ENCODE data around the gene PRMT2. TPM values are rescaled to one million over a fixed set of nuclear protein-coding genes. Genes with fewer than 3 reads are reported as not detected.

The PRMT2 gene
- total RNA-seq, 1 experiment from 2014 or later = 62.0 TPM

DNA sequence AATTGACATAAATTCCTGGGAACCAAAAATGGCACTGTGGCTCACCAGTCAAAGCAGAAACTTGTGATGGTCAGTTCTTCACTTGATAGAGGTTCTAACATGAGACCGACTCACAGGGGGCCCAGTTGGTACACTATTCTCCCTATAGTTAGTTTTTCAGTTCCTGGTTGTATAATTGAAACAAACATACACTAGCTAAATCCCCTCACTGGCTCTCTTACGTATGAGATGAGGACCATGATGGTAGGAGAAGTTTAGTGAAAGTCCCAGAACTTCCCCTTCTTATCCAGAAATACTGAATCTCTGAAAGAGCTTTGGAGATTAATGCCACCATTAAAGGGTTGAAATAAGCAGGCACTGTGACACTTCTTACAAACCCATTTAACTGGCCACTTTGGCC lies 27.8 kb upstream of the PRMT2 start:
- Histone ChIP-seq H3K4me1 (no peaks in the 10 kb centered on the region), H3K27me3 (0 out of 2 replicates have a peak, but pooled peaks cover 3% of the 10 kb centered on the region), H3K36me3 (no peaks in the 10 kb centered on the region), H3K27ac (no peak overlapping the region), H3K9me3 (replicated peaks) (no peaks in the 10 kb centered on the region), H3K4me3 (no peak overlapping the region)
- DNase-seq = no peak

DNA sequence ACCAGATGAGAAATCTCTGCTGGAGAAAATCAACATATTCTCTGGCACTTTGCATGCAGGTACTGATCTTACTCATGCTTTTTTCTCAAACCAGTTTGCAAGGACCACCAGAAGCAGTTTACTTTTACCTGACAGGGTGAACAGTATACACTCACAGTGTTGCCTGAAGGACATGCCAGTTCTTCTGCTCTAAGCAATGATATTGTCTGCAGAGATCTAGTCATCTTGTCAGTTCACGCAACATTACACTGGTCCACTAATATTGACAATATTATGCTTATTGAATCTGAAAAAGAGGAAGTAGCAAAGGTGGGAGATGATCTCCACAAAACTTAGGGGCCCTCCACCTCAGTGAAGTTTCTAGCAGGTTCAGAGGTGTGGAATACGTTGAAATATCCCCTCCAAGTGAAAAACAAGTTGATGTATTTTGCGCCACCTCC lies 26.8 kb upstream of the PRMT2 start:
- Histone ChIP-seq H3K27me3 (0 out of 2 replicates have a peak, but pooled peaks cover 2% of the 10 kb centered on the region), H3K4me1 (no peaks in the 10 kb centered on the region), H3K9me3 (replicated peaks) (no peaks in the 10 kb centered on the region), H3K27ac (no peak overlapping the region), H3K36me3 (no peaks in the 10 kb centered on the region), H3K4me3 (no peak overlapping the region)
- DNase-seq = no peak

DNA sequence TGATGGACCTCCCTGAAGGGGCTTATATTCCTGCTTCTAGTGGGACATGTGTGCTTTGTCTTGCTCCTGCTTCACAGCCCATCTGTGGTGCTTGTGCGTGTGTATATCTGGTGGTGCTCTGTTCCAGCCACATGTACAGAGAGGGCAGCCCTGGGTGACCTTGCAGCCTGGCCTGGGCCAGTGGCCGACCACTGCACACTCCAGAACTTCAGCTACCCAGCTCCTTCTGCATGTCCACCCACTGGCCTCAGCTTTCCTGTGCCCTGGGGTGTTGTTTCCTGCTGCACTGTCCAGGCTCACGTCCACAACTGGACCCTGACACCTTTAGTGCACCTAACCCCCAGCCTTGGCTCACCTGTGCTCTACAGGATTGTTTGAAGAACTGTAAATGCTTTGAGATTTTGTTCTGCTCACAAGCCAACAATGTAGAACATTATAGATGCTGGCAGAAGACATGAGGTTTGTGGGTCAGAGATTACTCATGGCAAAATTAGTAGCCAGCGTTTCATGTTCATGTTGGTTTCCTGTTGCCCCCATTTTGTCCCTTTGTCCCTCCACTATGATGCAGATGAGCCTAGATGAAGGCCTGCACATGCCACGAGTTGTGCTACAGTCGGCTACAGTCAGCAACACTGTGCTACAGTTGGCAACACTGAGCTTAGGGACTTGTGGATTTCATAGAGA lies 25.3 kb upstream of the PRMT2 start:
- Histone ChIP-seq H3K4me1 (no peaks in the 10 kb centered on the region), H3K4me3 (no peak overlapping the region), H3K9me3 (replicated peaks) (no peaks in the 10 kb centered on the region), H3K27ac (no peak overlapping the region), H3K27me3 (no peaks in the 10 kb centered on the region), H3K36me3 (no peaks in the 10 kb centered on the region)
- DNase-seq = no peak

DNA sequence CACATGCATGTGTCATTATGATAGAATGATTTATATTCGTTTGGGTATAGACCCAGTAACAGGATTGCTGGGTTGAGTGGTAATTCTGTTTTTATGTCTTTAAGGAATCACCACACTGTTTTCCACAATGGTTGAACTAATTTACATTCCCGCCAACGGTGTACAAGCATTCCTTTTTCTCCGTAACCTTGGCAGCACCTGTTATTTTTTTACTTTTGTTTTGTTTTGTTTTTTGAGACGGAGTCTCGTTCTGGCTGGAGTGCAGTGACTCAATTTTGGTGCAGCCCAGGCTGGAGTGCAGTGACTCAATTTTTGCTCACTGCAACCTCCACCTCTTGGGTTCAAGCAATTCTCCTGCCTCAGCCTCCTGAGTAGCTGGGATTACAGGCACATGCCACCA lies 22.1 kb upstream of the PRMT2 start:
- no peaks in the 10 kb centered on the region for H3K4me1 ChIP-seq
- H3K27me3 ChIP-seq = no peaks in the 10 kb centered on the region
- H3K9me3 ChIP-seq (replicated peaks) = no peaks in the 10 kb centered on the region
- no peaks in the 10 kb centered on the region for H3K36me3 ChIP-seq
- no peak for DNase-seq
- no peak overlapping the region for H3K4me3 ChIP-seq
- H3K27ac ChIP-seq = no peak overlapping the region

DNA sequence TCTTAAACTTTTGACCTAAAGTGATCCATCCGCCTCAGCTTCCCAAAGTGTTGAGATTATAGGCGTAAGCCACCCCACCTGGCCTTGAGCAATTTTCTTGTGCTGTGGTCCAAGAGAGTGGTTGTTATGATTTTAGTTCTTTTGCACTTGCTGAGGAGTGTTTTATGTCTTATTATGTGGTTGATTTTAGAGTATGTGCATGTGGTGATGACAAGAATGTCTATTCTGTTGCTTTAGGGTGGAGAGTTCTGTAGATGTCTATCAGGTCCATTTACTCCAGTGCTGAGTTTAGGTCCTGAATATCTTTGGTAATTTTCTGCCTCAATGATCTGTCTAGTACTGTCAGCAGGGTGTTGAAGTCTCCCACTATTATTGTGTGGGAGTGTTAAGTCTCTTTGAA lies 19.4 kb upstream of the PRMT2 start:
- Histone ChIP-seq H3K9me3 (replicated peaks) (no peaks in the 10 kb centered on the region), H3K4me3 (no peak overlapping the region), H3K36me3 (no peaks in the 10 kb centered on the region), H3K27me3 (no peaks in the 10 kb centered on the region), H3K4me1 (no peaks in the 10 kb centered on the region), H3K27ac (no peak overlapping the region)
- DNase-seq = no peak

DNA sequence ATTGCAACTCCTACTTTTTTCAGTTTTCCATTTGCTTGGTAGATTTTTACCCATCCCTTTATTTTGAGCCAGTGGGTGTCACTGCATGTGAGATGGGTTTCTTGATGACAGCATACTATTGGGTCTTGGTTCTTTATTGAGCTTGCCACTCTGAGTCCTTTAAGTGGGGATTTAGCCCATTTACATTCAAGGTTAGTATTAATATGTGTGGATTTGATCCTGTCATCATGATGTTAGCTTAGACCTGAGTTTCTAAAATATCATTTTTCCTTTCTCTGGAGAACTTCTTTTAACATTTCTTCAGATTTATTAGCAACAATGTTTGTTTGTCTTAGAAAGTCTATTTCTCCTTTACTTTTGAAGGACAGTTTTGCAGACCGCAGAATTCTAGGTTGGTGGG lies 18.8 kb upstream of the PRMT2 start:
- H3K4me3 ChIP-seq = no peak overlapping the region
- no peak for DNase-seq
- H3K4me1 ChIP-seq = no peaks in the 10 kb centered on the region; the same call in 1 of the 2 replicates
- H3K27me3 ChIP-seq = no peaks in the 10 kb centered on the region
- H3K9me3 ChIP-seq (replicated peaks) = no peaks in the 10 kb centered on the region
- H3K27ac ChIP-seq = no peak overlapping the region
- H3K36me3 ChIP-seq = no peaks in the 10 kb centered on the region

DNA sequence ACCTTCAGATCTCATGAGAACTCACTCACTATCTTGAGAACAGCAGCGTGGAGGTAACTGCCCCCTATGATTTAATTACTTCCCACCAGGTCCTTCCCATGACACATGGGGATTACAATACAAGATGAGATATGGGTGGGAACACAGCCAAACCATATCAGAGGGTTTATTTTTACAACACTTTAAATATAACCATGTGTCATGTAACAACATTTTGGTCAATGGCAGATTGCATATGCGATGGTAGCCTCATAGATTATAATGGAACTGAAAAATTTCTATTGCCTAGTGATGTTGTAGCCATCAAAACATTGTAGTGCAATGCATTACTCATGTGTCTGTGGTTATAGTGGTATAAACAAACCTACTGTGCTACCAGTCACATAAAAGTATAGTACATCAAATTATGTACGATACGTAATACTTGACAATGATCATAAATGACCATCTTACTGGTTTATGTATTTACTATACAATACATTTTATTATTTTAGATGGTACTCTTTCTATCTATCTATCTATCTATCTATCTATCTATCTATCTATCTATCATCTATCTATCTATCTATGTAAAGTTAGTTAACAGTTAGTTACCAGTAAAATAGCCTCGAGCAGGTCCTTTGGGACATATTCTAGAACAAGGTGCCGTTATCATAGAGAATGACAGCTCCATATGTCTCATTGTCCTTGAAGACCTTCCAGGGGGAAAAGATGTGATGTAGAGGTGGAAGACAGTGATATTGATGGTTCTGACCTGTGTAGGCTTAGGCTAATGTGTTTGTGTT lies 18.0 kb upstream of the PRMT2 start:
- no peak overlapping the region for H3K4me3 ChIP-seq
- no peak for DNase-seq

DNA sequence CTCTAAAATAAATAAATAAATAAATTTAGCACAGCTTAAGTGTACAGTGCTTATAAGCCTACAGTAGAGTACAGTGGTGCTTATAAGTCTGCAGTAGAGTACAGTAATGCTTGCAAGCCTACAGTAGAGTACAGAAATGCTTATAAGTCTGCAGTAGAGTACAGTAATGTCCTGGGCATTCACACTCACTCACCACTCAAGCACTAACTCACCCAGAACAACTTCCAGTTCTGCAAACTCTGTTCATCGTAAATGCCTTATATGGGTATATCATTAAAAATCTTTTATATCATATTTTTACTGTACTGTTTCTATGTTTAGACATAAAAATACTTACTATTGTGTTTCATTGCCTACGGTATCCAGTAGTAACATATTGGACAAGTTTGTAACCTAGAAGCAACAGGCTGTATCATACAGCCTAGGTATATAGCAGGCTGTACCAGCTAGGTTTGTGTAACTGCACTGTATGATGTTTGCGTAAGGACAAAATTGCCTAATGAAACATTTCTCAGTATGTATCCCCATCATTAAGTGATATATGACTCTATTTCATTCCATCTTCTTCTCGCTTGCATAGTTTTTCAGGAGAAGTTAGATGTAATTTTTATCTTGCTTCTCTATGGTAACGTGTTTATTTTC lies 16.6 kb upstream of the PRMT2 start:
- H3K36me3 ChIP-seq = no peaks in the 10 kb centered on the region
- no peak for DNase-seq
- H3K27me3 ChIP-seq = no peaks in the 10 kb centered on the region
- H3K9me3 ChIP-seq (replicated peaks) = no peaks in the 10 kb centered on the region
- no peak overlapping the region for H3K27ac ChIP-seq
- peaks cover 4% of the 10 kb centered on the region; the same call in 1 of the 2 replicates for H3K4me1 ChIP-seq
- H3K4me3 ChIP-seq = no peak overlapping the region

More for the DNA sequence above, 18.0 kb upstream of the PRMT2 start:
- Histone ChIP-seq H3K27me3 (no peaks in the 10 kb centered on the region), H3K27ac (no peak overlapping the region), H3K4me1 (peaks cover 4% of the 10 kb centered on the region; the same call in 1 of the 2 replicates), H3K9me3 (replicated peaks) (no peaks in the 10 kb centered on the region), H3K36me3 (no peaks in the 10 kb centered on the region)

DNA sequence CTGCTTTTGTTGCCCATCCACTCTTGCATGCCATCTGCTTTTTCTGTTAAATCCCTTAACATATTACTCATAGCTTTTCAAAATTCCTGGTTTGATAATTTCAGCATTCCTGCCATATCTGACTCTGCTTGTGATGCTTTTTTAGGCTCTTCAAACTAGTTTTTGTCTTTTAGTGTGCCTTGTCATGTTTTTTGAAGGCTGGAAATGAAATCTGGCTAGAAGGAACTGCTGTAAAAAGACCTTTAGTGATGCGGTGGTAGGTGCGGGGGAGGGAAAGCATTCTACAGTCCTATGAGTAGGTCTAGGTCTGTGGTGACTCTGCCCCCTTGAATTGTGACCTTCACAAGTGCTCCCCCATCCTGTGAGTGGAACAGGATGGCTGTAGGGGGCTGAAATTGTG lies 15.6 kb upstream of the PRMT2 start:
- H3K9me3 ChIP-seq (replicated peaks) = no peaks in the 10 kb centered on the region
- no peaks in the 10 kb centered on the region for H3K36me3 ChIP-seq
- no peaks in the 10 kb centered on the region for H3K27me3 ChIP-seq
- H3K27ac ChIP-seq = no peak overlapping the region
- H3K4me3 ChIP-seq = no peak overlapping the region
- peaks cover 4% of the 10 kb centered on the region; the same call in 1 of the 2 replicates for H3K4me1 ChIP-seq
- no peak for DNase-seq

DNA sequence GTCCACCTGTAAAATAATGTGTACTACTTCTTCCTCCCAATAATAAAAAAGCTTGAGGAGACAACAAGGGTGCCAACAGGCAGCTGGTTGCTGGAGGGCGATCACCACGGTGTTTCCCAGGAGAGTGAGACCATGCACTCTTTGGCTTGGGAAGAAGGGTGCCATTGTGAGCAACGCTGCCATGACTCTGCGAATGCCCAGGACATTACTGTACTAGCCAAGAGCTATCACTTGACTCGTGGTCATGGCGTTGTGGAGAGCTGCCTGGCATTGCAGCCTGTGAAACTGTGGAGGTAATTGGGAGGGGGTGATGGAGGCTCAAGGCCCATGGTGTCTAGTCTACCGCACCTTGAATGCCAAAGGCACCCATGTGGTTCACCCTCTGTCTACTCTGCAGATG lies 14.6 kb upstream of the PRMT2 start:
- H3K36me3 ChIP-seq = no peaks in the 10 kb centered on the region
- no peaks in the 10 kb centered on the region; the same call in 1 of the 2 replicates for H3K9me3 ChIP-seq (replicated peaks)
- no peak for DNase-seq
- H3K4me1 ChIP-seq = peaks cover 4% of the 10 kb centered on the region; the same call in 1 of the 2 replicates
- no peak overlapping the region for H3K4me3 ChIP-seq
- no peak overlapping the region for H3K27ac ChIP-seq
- H3K27me3 ChIP-seq = no peaks in the 10 kb centered on the region

DNA sequence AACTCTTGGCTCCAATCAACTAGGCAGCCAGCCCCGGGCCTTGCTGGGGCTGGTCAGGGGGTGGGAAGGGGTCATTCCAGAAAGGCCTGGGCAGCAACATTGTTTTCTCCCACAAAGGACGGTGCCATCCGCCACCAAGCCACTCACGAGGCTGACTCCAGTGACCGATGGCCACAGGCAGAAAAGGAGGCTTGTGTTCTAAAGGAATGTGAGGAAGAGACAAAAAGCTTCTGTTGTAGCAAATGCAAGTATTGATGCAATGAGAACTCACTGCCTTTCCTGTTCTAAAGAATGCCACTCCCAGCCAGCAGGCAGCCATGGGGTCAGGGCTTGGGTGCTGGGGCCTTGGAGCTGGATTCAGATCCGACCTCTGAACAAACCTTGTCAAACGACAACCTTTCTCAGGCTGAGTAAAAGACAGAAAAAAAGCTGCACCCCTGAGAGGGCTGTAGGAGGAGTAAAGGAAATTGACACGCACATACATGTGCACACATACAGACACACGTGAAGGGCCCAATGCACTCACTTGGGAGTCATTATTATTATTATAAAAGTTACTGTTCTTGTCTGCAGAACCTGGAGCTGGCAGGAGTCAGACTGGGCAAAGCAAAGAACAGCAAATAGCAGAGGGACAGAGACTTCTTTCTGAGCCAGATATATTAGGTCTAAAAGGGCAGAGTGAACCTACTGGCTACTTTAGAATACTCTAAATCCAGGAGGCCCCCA lies 13.9 kb upstream of the PRMT2 start:
- Histone ChIP-seq H3K27me3 (no peaks in the 10 kb centered on the region), H3K27ac (no peak overlapping the region), H3K4me1 (peaks cover 4% of the 10 kb centered on the region; the same call in 1 of the 2 replicates), H3K9me3 (replicated peaks) (no peaks in the 10 kb centered on the region; the same call in 1 of the 2 replicates), H3K36me3 (no peaks in the 10 kb centered on the region), H3K4me3 (no peak overlapping the region)
- DNase-seq = no peak

DNA sequence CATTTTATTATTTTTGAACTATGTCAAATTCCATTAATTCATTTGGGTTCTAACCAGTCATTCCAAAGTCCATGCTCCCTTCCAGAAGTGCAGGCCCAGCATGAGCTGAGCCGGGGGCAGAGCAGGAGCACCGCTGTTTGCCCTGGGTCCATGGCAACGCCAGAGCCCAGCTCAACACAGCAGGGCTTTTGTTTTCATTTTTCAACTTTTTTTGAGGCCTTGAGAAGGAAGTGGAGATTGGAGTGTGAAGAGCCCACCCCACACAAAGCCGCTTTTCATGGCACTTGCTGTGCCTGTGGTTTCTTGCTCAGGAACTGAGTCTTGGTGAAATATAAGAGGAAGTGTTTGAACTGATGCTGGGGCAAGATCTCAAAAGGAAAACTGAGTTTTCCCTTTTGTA lies 13.2 kb upstream of the PRMT2 start:
- DNase-seq = peak; percentile 73 to 92
- Histone ChIP-seq H3K9me3 (replicated peaks) (no peaks in the 10 kb centered on the region; the same call in 1 of the 2 replicates), H3K4me1 (peaks cover 4% of the 10 kb centered on the region; the same call in 1 of the 2 replicates), H3K36me3 (no peaks in the 10 kb centered on the region), H3K27me3 (no peaks in the 10 kb centered on the region), H3K27ac (0 out of 2 replicates have a peak overlapping the region, but pooled peaks have one; percentile 9), H3K4me3 (no peak overlapping the region)

DNA sequence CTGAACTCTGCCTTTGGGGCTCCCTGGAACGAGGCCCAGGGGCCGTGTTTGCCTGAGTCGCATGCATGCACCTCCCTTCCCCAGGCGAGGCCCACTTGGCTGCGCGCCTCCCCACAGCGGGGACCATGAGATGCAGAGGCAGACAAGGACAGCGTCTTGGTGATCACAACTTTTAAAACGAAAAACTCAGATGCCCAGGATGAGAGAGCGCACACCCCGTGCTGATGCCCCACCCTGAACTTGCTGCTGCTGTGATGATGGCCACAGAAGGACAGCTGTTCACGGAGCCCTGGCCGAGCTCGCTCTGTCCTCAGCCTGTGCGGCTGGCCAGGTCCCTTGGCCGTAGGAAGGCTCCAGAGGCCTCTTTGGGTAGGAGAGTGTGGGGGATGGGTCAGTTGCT lies 11.4 kb upstream of the PRMT2 start:
- peaks cover 4% of the 10 kb centered on the region; the same call in 1 of the 2 replicates for H3K4me1 ChIP-seq
- H3K27ac ChIP-seq = no peak overlapping the region
- peak; percentile 22 to 37 for DNase-seq
- no peak overlapping the region for H3K4me3 ChIP-seq
- H3K9me3 ChIP-seq (replicated peaks) = no peaks in the 10 kb centered on the region; the same call in 1 of the 2 replicates
- no peaks in the 10 kb centered on the region for H3K27me3 ChIP-seq
- H3K36me3 ChIP-seq = no peaks in the 10 kb centered on the region

DNA sequence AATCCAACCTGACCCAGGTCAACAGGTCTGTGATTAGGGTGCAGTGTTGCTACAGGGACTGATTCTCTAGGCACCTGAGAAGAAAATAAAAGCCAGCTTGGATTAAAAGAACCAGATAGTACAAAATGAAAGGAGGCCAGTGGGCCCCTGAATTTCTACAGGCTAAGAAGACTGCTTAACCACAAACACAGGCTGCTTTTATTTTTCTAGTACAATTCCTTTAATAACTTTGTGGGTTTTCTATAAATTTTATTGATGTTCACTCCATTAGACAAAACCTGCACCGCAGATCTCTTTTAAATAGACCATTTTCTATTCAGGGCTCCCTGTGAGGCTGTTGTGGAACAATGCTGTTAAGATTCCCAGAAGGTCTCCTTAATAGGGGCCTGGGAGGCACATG lies 9.7 kb upstream of the PRMT2 start:
- no peaks in the 10 kb centered on the region; the same call in 1 of the 2 replicates for H3K9me3 ChIP-seq (replicated peaks)
- H3K27ac ChIP-seq = no peak overlapping the region
- H3K4me1 ChIP-seq = peaks cover 4% of the 10 kb centered on the region; the same call in 1 of the 2 replicates
- H3K4me3 ChIP-seq = no peak overlapping the region
- DNase-seq = no peak
- no peaks in the 10 kb centered on the region for H3K27me3 ChIP-seq
- H3K36me3 ChIP-seq = no peaks in the 10 kb centered on the region

Measured in SJCRH30 (cell line).